ENCODE measurements around the gene PABPC3. TPM values are rescaled to one million over a fixed set of nuclear protein-coding genes. Genes with fewer than 3 reads are reported as not detected.

The PABPC3 gene
- total and polyA plus RNA-seq, 2 of the 13 experiments (the other 11 are each of a cell fraction or from before 2014, with no cell fraction given), result 0.04 to 0.09 TPM

DNA sequence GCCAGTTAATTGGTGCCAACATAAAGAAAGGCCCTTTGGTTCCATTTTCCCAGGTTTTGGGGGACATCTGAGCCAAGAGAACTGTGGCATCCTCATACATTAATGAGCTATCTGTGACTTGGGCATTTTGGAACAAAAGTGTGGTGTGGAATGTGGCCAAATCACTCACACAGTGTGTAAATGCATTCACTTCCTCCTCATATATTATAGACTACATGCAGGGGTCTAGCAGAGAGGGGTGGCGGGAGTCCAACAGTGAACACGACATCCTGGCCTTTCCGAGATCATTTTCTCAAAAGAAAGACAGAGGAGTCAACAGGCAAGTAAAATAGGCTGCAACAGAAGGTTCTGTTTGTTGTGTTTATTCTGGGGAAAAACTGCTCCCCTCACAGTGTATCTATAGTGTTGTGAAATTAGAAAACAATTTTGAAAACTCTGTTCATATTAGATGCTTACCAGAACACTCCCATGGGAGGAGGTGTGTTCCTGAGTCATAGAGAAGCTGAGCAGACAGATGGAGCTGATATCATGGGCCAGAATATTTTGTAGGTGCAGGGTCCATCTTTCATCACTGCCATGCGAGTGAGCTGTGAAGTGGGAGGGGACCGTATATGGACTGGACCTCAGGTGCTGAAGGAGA, 36.9 kb downstream of the PABPC3 start:
- intact Hi-C loops (cut with micrococcal nuclease; ENCODE audit: unreplicated experiment), result no loop called here
- DNase-seq (ENCODE audit: low spot score), result no peak
- WGBS (ENCODE audit: low lambda C conversion rate), result 1% methylated on average over 5 of the region's 5 CpGs
- ATAC-seq, result no peak
- in situ Hi-C loops (cut with HindIII; ENCODE audit: extremely low pct_ligation_motif_present, low pct_unique_long_range_greater_than_20kb), result no loop called here
- ChIA-PET CTCF (ENCODE audit: low intra/inter-chr PET ratio, low total read pairs) (no interaction called here), POLR2A (no interaction called here)
- Histone ChIP-seq H3K9me3 (ENCODE audit: low read length) (no peaks in the 10 kb centered on the region; the same call in 1 of the 2 replicates), H3K36me3 (replicated peaks in 1 of 2; ENCODE audit: control insufficient read depth in 1 of 2, insufficient read depth in 2 of 2, low read length in 2 of 2) (no peaks in the 10 kb centered on the region), H3K27me3 (ENCODE audit: control insufficient read depth in 1 of 2, insufficient read depth in 2 of 2, low read length in 2 of 2) (peaks cover 0 to 10% of the 10 kb centered on the region in 2 experiments; a peak in 3 of 5 replicates), H2AFZ (ENCODE audit: low read length) (no peak overlapping the region), H3K27ac (ENCODE audit: extremely low read length, insufficient read depth, low read length) (no peak overlapping the region), H3K4me3 (replicated peaks in 1 of 3; ENCODE audit: insufficient read depth in 1 of 3, low read depth in 2 of 3, low read length in 3 of 3) (no peak overlapping the region), H4K20me1 (ENCODE audit: insufficient read depth, low read length) (no peaks in the 10 kb centered on the region), H3K4me1 (ENCODE audit: insufficient read depth, low read length) (no peaks in the 10 kb centered on the region), H3K4me2 (ENCODE audit: low read depth, low read length) (no peak overlapping the region), H3K9ac (ENCODE audit: insufficient read depth, low read depth, low read length) (no peak overlapping the region), H3K79me2 (ENCODE audit: insufficient read depth, low read length) (no peaks in the 10 kb centered on the region)
- no peak for TF ChIP-seq KLF9 (CRISPR knock-in tag; IDR thresholded peaks at IDR 0.05; ENCODE audit: low read depth)
- TF ChIP-seq ZNF124 (CRISPR knock-in tag; IDR thresholded peaks at IDR 0.05), result no peak
- TF ChIP-seq, protein P1, sequence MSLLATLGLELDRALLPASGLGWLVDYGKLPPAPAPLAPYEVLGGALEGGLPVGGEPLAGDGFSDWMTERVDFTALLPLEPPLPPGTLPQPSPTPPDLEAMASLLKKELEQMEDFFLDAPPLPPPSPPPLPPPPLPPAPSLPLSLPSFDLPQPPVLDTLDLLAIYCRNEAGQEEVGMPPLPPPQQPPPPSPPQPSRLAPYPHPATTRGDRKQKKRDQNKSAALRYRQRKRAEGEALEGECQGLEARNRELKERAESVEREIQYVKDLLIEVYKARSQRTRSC (CRISPR knock-in tag; IDR thresholded peaks at IDR 0.05; ENCODE audit: low read depth), result no peak
- TF ChIP-seq, protein P2, sequence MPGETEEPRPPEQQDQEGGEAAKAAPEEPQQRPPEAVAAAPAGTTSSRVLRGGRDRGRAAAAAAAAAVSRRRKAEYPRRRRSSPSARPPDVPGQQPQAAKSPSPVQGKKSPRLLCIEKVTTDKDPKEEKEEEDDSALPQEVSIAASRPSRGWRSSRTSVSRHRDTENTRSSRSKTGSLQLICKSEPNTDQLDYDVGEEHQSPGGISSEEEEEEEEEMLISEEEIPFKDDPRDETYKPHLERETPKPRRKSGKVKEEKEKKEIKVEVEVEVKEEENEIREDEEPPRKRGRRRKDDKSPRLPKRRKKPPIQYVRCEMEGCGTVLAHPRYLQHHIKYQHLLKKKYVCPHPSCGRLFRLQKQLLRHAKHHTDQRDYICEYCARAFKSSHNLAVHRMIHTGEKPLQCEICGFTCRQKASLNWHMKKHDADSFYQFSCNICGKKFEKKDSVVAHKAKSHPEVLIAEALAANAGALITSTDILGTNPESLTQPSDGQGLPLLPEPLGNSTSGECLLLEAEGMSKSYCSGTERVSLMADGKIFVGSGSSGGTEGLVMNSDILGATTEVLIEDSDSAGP (CRISPR knock-in tag; IDR thresholded peaks at IDR 0.05; ENCODE audit: borderline replicate concordance), result no peak
- no peak for TF ChIP-seq TCF7L2 (IDR thresholded peaks at IDR 0.05; ENCODE audit: low read depth, low read length)
- no peak for TF ChIP-seq ZNF121 (CRISPR knock-in tag; IDR thresholded peaks at IDR 0.05)
- TF ChIP-seq, protein P3, sequence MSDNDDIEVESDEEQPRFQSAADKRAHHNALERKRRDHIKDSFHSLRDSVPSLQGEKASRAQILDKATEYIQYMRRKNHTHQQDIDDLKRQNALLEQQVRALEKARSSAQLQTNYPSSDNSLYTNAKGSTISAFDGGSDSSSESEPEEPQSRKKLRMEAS (IDR thresholded peaks at IDR 0.05), result no peak
- TF ChIP-seq, protein P4, sequence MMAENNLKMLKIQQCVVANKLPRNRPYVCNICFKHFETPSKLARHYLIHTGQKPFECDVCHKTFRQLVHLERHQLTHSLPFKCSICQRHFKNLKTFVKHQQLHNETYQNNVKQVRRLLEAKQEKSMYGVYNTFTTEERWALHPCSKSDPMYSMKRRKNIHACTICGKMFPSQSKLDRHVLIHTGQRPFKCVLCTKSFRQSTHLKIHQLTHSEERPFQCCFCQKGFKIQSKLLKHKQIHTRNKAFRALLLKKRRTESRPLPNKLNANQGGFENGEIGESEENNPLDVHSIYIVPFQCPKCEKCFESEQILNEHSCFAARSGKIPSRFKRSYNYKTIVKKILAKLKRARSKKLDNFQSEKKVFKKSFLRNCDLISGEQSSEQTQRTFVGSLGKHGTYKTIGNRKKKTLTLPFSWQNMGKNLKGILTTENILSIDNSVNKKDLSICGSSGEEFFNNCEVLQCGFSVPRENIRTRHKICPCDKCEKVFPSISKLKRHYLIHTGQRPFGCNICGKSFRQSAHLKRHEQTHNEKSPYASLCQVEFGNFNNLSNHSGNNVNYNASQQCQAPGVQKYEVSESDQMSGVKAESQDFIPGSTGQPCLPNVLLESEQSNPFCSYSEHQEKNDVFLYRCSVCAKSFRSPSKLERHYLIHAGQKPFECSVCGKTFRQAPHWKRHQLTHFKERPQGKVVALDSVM (CRISPR knock-in tag; IDR thresholded peaks at IDR 0.05), result no peak
- TF ChIP-seq HOXA5 (CRISPR knock-in tag; IDR thresholded peaks at IDR 0.05), result no peak
- no peak for FAIRE-seq
- BruUV-seq (replicated peaks), result no TSS peak
